Measurements from ENCODE around the gene CPHXL2. TPM values are rescaled to one million over a fixed set of nuclear protein-coding genes. Genes with fewer than 3 reads are reported as not detected.

The CPHXL2 gene
- not detected in 2 replicates for total RNA-seq

DNA sequence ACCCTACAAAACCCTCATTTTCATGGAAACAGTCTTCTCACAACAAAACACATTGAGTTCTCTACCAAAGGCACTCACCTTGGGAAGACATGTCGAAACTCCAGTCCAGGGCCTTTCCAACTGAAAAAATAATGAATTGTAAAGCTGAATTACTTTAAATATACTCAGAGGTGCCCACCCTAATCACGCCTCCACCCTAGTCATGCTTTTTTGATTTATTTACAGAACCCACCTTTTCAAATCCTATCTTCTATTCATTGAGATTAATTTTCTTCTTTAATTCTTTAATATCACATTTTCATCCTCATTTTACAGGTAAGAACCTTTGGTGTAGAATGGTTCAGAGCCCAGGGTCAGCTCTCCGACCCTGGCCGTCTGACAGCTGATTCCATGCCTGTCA, at the start of gene CPHXL2:
Gene CPHXL2 (minus strand): TSS at position 101 of the 400 bp plus-strand sequence. CDS start 10 bp downstream, at position 91.
- DNase-seq (ENCODE audit: low read depth, low spot score), result no peak

DNA sequence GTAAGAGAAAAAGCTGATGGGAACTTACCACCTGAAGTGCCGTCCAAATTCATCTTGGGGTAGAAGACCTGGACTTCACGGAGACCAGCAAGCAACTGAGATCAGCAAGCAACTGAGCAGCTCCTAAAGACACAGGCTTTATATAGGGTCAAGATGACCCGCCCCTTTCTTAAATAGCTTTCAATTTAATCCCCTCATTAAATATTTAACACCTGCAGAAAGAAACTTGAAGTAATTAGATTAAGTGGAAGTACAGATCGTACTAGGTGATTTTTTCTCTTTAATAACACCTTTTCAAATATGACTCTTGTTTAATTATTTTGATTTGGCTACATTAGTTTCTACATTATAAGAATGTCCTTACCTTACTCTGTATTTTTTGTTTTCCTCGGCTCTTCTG, 49.6 kb upstream of the CPHXL2 start, which contains the start of gene CPHXL:
Gene CPHXL (minus strand): TSS at position 101 of the 400 bp plus-strand sequence. CDS start 48 bp downstream, at position 53.
- DNase-seq (ENCODE audit: low read depth, low spot score), result no peak

DNA sequence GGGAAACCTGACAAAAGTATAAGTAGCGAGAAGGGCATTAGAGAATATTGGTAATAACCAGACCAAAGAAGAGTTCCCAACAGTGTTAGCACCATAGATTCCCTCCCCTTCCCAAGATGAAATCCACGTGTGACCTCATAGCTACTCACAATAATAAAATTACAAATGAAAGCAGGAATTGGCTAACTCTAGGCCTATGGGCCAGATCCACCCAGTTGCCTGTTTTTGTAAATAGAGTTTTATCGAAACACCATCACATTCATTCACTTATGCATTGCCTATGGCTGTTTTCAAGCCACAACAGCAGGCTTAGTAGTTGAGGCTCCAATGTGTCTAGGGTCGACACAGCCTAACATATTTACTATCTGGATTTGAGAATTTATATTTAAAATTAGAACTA, 41.6 kb upstream of the CPHXL2 start:
- no peak for DNase-seq (ENCODE audit: low read depth, low spot score)

DNA sequence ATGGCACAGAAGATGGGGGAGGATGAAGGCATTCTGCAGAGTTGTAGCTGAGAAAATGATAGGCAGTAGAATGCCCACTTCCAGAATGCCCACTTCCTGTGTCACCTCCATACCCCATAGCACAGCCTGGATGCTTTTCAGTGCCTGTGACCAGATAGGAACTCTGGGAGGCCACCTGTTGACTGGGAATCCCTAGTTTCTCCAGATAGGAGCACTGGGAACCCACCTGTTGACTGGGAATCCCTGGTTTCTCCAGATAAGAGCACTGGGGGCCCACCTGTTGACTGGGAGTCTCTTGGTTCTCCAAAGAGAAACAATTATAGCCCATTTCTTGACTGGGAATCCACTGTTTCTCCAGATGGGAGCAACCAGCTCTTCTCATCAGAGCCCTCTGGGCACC, 37.9 kb upstream of the CPHXL2 start:
- DNase-seq (ENCODE audit: low read depth, low spot score), result no peak

DNA sequence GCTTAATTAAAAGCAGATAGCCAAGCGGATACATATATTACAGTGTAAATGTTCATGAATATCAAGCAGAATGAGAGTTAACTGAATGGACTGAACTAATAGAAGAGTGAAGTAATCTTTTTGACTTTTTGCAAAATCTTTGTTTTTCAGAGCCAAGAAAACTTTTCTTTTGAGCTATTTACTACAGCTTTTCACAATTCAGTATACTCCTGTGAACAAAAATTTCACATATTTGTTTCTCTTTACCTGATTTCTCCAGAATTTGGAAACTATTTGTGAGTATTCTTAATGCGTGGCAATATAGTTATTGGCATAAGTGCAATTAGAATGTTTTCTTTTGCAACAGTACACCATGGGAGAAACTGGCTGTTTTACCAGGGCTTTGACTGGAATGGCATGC, 33.5 kb upstream of the CPHXL2 start:
- DNase-seq (ENCODE audit: low read depth, low spot score), result no peak

DNA sequence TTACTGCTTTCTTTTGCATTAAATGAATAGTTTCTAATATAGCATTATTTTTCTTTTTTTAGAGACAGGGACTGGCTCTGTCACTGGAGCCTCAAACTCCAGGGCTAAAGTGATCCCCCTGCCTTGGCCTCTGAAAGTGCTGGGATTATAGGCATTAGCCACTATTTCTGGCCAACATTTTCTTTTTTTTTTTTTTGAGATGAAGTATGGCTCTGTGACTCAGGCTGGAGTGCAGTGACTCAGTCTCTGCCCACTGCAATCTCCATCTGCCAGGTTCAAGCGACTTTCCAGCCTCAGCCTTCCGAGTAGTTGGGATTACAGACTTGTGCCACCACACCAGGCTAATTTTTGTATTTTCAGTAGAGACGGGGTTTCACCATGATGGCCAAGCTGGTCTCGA, 26.5 kb upstream of the CPHXL2 start:
- no peak for DNase-seq (ENCODE audit: low read depth, low spot score)

DNA sequence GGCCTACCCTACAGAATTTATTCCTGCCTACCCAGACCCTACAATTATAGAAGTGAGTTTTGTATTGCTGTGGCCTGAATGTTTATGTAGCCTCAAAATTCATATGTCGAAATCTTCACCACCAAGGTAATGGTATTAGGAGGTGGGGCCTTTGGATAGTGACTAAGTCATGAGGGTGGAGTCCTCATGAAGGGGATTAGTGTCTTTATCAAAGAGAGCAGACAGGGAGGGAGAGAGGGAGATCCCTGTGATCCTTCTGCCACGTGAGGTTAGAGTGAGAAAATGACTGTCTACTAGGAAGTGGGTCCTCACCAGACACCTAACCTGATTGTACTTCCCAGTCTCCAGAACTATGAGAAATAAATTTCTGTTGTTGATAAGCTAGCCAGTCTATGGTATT, 25.4 kb upstream of the CPHXL2 start:
- DNase-seq (ENCODE audit: low read depth, low spot score), result no peak

DNA sequence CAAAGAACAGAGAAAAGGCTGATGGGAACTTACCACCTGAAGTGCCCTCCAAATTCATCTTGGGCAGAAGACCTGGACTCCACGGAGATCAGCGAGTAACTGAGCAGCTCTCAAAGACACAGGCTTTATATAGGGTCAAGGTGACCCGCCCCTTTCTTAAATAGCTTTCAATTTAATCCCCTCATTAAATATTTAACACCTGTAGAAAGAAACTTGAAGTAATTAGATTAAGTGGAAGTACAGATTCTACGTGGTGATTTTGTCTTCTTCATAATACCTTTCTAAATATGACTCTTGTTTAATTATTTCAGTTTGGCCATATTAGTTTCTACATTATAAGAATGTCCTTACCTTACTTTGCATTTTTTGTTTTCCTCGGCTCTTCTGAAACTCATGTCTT, 24.6 kb upstream of the CPHXL2 start, which contains the start of gene DUXB:
Gene DUXB (minus strand): TSS at position 101 of the 400 bp plus-strand sequence. CDS start 43 bp downstream, at position 58.
- DNase-seq (ENCODE audit: low read depth, low spot score), result no peak

DNA sequence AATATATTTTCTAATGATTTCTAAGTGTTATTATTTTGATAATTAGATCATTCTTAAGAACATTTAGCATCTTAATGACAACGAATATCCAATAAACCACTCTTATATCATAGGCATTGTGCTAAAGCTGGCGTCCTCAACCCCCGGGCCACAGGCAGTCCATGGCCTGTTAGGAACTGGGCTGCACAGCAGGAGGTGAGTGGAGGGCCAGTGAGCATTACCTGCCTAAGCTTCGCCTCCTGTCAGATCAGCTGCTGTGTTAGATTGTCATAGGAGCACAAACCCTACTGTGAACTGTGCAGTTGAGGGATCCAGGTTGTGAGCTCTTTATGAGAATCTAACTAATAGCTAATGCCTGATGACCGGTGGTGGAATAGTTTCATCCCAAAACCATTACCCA, 20.8 kb upstream of the CPHXL2 start:
- no peak for DNase-seq (ENCODE audit: low read depth, low spot score)

DNA sequence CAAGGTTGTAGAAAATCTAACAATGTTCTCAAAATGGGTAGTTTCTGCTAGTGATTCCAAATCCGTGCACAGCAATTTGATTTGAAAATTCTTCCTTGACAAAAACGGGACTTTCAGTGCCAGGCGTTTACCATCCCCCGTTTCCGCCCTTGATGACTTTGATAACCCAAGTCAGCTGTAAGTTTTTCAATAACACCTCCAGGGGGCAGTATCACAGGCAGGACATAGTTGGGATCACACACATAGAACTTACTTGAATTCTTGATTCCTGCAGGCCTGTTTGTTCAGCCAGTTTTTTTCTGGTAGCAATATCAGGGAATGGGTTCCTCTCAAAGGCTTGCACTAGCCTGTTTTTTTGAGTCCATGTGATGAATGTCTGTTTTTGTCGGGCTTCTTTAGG, 18.9 kb upstream of the CPHXL2 start:
- DNase-seq (ENCODE audit: low read depth, low spot score), result no peak

DNA sequence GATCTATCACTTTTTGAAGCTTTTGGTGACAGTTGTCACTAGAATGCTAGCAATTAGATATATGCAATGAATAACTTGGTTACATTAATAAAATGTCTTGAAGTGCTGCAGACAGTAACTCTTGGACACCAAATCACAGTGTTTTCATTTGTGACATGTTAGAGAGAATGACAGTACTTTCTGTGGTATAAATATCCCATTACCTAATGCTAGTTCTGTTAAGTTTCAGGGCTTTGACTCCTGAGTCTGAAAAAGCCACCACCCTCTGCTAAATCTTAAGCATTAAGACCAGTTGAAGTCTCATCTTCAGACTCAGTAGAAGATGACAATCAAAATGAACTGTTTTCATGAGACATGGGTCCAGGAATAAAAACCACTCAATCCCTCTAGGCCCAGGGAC, 10.6 kb upstream of the CPHXL2 start:
- DNase-seq (ENCODE audit: low read depth, low spot score), result no peak

DNA sequence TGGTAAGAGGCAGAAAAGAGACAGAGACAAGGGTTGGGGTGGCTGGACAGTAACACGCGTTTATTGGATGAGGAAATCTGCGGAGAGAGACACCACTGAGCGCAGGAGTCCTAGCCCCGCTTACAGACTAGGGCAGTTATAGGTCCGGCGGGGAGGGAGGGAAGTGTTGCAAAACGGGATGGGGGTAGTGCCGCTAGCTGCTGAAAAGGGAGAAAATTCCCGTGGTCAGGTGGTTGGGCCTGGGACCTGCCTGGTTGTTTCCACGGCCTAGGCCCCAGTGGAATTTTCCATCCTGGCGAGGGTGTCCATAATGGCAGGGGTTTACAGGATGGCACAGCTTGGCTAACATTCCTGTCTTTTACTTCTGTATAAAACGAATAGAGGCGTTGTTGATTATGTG, 5.5 kb upstream of the CPHXL2 start:
- no peak for DNase-seq (ENCODE audit: low read depth, low spot score)

DNA sequence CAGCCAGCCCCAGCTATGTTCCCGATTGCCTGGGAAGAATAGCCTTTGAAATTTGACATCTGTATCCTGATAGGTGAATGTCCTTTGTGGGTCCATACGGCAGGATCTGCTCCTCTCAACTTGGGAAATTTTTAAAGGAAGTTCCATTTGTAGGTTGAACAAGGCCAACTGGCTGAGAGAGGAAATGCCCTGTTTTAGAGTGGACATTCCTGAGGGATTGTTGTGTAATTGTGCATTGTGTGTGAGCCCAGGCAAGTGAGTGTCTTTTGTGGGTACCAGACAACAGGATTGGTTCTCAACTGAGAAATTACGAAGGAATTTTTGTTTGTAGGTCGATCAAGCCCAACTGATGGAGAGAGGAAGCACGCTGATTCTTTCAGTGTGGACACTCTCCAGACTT, 2.6 kb upstream of the CPHXL2 start:
- no peak for DNase-seq (ENCODE audit: low read depth, low spot score)

DNA sequence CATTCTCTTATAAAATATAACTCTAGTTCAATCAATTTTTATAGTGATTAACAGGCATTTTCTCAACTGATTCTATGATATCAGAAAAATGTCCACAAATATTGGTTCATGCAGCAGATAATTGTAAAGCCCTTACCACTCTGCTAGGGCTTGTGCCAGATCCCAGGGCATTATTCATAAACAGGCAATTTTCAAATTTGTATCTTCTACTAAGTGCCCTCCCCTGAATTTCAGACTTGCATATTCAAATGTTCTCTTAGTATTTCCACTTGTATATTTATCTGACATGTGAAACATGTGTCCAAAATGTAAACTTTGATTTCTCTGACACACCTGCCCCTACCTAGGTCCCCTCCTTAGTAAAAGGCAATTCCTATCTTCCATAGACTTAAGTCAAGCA, 9.3 kb downstream of the CPHXL2 start:
- DNase-seq (ENCODE audit: low read depth, low spot score), result no peak

DNA sequence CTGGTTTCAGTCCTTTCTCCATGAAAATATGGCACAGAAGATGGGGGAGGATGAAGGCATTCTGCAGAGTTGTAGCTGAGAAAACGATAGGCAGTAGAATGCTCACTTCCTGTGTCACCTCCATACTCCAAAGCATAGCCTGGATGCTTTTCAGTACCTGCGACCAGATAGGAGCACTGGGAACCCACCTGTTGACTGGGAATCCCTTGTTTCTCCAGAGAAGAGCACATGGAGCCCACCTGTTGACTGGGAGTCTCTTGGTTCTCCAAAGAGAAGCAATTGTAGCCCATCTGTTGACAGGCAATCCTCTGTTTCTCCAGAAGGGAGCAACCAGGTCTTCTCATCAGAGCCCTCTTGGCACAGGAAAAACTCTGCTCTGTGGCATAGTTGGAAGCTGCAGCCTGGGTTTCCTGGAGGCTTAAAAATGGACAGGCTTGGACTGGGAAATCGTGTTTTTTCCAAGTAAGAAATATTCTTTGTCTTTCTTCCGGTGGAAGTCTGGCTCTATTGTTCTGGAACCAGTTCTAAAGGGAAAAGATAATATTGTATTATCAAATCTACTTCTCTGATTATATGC, 16.0 kb downstream of the CPHXL2 start:
- peak; percentile 27 for DNase-seq (ENCODE audit: low read depth, low spot score)

DNA sequence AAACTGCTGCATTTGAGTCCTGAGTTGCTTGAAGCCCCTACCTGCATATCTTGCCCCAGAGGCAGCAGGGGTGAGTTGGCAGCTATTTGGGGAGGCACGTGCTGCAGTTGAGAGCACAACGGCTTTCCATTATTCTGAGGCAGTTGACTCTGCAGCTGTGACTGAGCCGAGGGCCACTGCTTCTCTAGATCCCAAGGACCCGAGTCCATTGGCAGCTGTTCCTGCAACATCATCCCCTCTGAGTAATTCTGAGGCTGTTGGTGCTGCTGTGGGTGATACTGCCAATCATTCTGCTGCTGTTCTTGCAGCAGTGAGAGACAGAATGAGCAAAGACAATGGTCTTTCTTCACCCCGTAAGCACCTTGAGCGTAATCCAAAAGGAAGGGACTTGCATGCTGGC, 16.5 kb downstream of the CPHXL2 start:
- no peak for DNase-seq (ENCODE audit: low read depth, low spot score)

DNA sequence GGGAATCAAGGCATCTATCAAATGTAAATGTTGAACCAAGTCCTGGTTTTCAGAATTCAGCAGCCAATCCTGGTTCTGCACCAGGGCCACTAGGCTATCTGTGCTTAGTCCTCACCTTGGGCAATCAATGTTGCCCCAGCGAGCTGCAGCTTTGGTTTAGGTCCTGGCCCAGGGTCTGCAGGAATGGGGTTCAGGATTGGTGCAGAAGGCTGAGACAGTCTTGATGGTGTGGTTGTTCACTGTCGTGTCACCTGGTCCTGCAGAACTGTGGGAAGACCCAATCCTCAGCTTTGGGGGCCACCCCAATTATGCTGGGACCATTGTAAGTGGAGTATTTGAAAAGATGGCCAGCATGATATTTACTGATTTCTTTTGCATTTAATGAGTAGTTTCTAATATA, 18.6 kb downstream of the CPHXL2 start:
- DNase-seq (ENCODE audit: low read depth, low spot score), result no peak

DNA sequence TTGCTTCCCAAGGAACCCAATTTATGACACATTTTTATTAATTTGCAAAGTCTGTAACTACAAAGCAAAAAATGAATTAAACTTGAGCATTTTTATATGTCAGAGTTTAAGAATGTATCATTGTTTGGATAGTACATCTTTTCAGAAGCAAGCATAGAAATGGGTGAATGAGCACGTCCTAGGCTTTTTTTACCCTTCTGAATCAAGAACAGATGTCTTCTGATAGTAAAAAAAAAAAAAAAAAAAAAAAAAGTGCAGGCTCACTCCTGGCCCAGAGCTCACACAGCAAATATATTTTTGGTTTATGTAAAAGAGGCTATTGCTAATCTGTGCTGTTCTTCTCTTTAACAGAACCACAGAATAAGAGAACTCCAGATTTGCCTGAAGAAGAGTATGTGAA, 22.9 kb downstream of the CPHXL2 start:
- no peak for DNase-seq (ENCODE audit: low read depth, low spot score)

DNA sequence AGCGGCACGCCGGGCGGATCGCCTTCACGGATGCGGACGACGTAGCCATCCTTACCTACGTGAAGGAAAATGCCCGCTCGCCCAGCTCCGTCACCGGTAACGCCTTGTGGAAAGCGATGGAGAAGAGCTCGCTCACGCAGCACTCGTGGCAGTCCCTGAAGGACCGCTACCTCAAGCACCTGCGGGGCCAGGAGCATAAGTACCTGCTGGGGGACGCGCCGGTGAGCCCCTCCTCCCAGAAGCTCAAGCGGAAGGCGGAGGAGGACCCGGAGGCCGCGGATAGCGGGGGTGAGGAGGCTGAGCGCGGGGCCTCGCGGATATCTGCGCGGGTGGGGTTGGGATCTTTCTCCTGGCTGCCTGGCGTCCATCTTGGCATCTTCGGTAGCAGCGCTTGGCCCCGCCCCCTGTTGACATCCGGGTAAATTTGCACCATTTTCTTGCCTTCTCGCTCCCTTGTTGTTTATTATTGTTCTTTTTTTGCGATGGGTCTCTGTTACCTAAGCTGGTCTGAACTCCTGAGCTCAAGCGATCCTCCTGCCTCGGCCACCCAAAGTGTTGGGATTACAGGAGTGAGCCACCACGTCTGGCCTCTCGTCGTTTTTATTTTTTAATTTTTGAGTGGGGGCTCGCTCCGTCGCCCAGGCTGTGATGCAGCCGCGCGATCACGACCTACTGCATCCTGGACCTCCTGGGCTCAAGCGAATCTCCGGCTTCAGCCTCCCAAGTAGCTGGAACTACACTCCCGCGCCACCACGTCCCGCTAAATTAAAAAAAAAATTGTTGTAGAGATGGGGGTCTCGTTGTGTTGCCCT, 28.3 kb downstream of the CPHXL2 start:
- DNase-seq (ENCODE audit: low read depth, low spot score), result no peak

DNA sequence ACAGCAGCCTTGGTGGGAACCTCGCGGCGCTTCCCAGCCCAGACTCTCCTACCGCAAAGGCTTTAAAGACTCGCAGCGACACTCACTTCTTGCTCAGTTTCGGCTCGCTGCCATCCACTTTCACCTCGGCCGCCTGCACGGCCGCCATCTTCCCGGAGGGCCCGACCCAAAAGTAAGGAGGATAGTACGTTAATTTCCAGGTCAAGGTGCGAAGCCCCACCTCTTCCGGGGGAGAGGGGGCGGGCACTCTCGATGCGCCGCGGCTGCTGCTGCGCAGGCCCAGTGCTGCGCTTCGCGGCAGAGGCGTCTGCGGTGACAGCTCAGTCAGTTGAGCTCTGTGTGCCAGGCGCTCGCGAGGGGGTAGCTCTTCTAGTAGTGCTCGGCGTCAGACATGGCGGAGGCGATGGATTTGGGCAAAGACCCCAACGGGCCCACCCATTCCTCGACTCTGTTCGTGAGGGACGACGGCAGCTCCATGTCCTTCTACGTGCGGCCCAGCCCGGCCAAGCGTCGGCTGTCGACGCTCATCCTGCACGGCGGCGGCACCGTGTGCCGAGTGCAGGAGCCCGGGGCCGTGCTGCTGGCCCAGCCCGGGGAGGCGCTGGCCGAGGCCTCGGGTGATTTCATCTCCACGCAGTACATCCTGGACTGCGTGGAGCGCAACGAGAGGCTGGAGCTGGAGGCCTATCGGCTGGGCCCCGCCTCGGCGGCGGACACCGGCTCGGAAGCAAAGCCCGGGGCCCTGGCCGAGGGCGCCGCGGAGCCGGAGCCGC, 29.1 kb downstream of the CPHXL2 start, which contains the start of the genes KARS1 and TERF2IP:
Gene KARS1 (minus strand): TSS at position 174 of the 773 bp plus-strand sequence. CDS start 26 bp downstream, at position 148.
Gene TERF2IP (plus strand): TSS at position 282 of the 773 bp plus-strand sequence. CDS start 110 bp downstream, at position 392.
- DNase-seq (ENCODE audit: low read depth, low spot score), result peak; percentile 75

DNA sequence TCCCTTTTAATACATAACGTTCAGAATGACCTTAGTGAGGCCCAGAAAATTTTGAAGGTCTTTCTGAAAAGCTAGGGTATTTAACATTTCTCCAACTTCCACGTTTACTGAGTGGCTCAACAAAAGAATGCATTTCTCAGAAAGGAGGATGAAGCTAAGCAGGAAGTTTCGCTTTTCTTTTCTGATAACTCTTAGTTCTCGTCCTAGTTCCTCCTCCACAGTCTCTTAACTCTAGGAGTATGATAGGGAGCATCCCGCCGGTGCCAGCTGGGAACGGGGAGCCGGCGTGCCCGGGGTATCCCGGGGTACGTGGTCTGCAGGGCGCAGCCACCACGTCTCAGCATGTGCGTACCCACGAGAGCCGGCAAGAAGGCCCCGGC, 29.7 kb downstream of the CPHXL2 start:
- no peak for DNase-seq (ENCODE audit: low read depth, low spot score)

Data from pulmonary artery endothelial cell (primary cell).